Lower leg skin (tissue), 4 donors: ENCODE data around the gene GJC1. TPM values are rescaled to one million over a fixed set of nuclear protein-coding genes. Genes with fewer than 3 reads are reported as not detected.

ENCODE experiments used
- DNase-seq, 2 donors: peaks; one replicate each; pipeline ENCODE4 v3.0.0-alpha.2; 2019; ENCODE audit warnings: low spot score in 2 of 2
- H3K4me3 ChIP-seq: fragments of 200-600 bp; sonication (generic); 2 replicates; pipeline ENCODE4 v1.5.1; 2017; ENCODE audit warnings: mild to moderate bottlenecking, low read depth; ENCODE audit not compliant: poor library complexity, severe bottlenecking
- POLR2A ChIP-seq, 2 donors: fragments of 450-650 bp; IDR thresholded peaks; one replicate each; pipeline ENCODE4 v1.6.1; 2016 to 2017; ENCODE audit warnings: antibody characterized with exemption in 2 of 2, mild to moderate bottlenecking in 1 of 2, moderate library complexity in 1 of 2
- WGBS, 2 donors: methylation state at CpG; one replicate each; pipeline ENCODE4 v1.1.5; 2018; 5-methylcytosine and 5-hydroxymethylcytosine counted together
- intact Hi-C: fragments of 100-400 bp; cut with DNase I; formaldehyde crosslinking; loops from one replicate; pipeline ENCODE4 v1.15.0; 2023; ENCODE audit warnings: low total_unique reads
- total RNA-seq, 4 donors: library from RNA; depleted of rRNA; stranded (reverse); fragments of >200 nt; gene quantifications; one replicate each; pipeline ENCODE4 v1.1.0, GENCODE V29; 2016
- TF ChIP-seq, protein P1 (sequence below), 3 donors: fragments of 450-650 bp; IDR thresholded peaks; one replicate each; pipeline ENCODE4 v1.5.1; 2016; ENCODE audit warnings: antibody characterized with exemption in 3 of 3, mild to moderate bottlenecking in 3 of 3, moderate library complexity in 2 of 3

Gene GJC1
- total RNA-seq, 4 donors from 2014 or later: 0.25 to 4.6 (median 1.6) TPM

DNA sequence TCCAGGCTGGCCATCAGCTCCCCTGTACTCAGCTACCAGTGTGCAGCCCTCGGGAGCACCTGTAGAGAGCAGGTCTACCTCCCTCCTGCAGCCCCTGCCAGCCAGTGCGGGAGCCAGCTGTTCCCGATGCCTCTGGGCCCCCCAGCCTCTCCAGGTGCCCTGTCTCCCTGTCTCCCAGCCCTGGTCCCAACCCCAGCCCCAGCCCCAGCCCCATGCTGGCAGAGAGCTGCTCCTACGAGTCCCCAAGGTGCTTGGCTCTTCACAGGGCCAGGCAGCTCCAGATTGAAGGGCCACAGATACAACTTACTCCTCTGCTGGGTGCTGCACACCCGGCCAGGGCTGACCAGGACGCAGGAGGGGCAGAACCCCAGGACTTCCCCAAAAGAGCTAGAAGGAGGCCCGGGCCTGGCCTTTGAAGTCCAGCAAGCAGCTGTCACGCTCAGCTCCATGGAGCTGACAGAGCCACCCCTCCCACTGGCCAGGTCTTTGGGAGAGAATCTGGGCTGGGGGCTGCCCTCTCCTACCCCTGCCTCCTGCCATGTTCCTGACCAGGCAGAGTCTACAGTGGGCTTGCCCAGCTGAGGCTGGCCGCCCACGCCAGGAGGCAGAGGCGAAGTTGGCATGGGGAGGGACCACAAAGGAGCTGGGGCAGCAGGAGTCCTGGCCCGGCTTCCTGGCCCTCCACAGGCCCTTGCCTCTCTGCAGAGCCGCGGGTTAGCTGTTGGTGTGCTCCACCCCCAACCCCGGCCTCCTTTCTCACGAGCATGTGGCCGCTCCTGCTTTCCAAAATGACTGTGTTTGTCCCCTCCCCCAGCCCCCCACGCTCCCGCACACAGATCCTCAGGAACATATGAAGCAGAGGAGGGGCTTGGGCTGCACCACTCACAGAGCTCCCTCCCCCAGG, 80.8 kb downstream of the GJC1 start:
- no peak for DNase-seq
- intact Hi-C loops: no loop called here
- WGBS, 2 donors: 81 to 83% methylated on average over 15 to 19 of the region's 19 CpGs
- no peak for TF ChIP-seq POLR2A (IDR thresholded peaks at IDR 0.05)
- TF ChIP-seq, protein P1, sequence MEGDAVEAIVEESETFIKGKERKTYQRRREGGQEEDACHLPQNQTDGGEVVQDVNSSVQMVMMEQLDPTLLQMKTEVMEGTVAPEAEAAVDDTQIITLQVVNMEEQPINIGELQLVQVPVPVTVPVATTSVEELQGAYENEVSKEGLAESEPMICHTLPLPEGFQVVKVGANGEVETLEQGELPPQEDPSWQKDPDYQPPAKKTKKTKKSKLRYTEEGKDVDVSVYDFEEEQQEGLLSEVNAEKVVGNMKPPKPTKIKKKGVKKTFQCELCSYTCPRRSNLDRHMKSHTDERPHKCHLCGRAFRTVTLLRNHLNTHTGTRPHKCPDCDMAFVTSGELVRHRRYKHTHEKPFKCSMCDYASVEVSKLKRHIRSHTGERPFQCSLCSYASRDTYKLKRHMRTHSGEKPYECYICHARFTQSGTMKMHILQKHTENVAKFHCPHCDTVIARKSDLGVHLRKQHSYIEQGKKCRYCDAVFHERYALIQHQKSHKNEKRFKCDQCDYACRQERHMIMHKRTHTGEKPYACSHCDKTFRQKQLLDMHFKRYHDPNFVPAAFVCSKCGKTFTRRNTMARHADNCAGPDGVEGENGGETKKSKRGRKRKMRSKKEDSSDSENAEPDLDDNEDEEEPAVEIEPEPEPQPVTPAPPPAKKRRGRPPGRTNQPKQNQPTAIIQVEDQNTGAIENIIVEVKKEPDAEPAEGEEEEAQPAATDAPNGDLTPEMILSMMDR (IDR thresholded peaks at IDR 0.05): no peak
- no peak overlapping the region for H3K4me3 ChIP-seq

Other genes with a start within 250 kb of the GJC1 start
- gene MEIOC, start 173.8 kb downstream of the GJC1 start, total RNA-seq: under 1 TPM in 1 of 4 donors, not detected in 3; 0.17 TPM
- gene CCDC43, start 140.5 kb downstream of the GJC1 start, total RNA-seq: 10 to 100 TPM; 13.2 to 19.2 (median 14.4) TPM
- gene DBF4B, start 121.6 kb downstream of the GJC1 start, total RNA-seq: 1 to 10 TPM; 1.3 to 3.5 (median 2.1) TPM
- gene ADAM11, start 71.3 kb downstream of the GJC1 start, total RNA-seq: 1 to 10 TPM in 3 of 4 donors, not detected in 1; 1.5 to 2.5 (median 2.3) TPM
- under 1 TPM in 1 of 4 donors, not detected in 3; 0.52 TPM for gene HIGD1B, start 17.6 kb upstream of the GJC1 start, total RNA-seq
- 10 to 100 TPM; 45.0 to 69.2 (median 51.5) TPM for gene EFTUD2, start 69.2 kb upstream of the GJC1 start, total RNA-seq
- gene GFAP, start 85.2 kb upstream of the GJC1 start, total RNA-seq: under 1 TPM in 1 of 4 donors, not detected in 3; 0.25 TPM
- 1 to 10 TPM; 1.0 to 2.4 (median 1.5) TPM for gene KIF18B, start 117.5 kb upstream of the GJC1 start, total RNA-seq
- 1 to 10 TPM in 1 of 4 donors, under 1 TPM in 3; 0.21 to 1.4 (median 0.73) TPM for gene C1QL1, start 138.0 kb upstream of the GJC1 start, total RNA-seq
- 10 to 100 TPM; 47.9 to 70.2 (median 61.0) TPM for gene DCAKD, start 221.3 kb upstream of the GJC1 start, total RNA-seq
- 100 to 1,000 TPM in 1 of 4 donors, 10 to 100 TPM in 3; 37.3 to 101 (median 60.3) TPM for gene NMT1, start 231.0 kb upstream of the GJC1 start, total RNA-seq